Uterus (tissue), 2 donors: ENCODE results near the gene C3orf52.

ENCODE experiments used
- POLR2A ChIP-seq, 2 donors: fragments of 450-650 bp; IDR thresholded peaks; one replicate each; pipeline ENCODE4 v1.6.1; 2016; ENCODE audit warnings: antibody characterized with exemption in 2 of 2, mild to moderate bottlenecking in 1 of 2, moderate library complexity in 1 of 2
- TF ChIP-seq, protein P1 (sequence below), 4 experiments: fragments of 200-600 bp in 2 of 4; fragments of 450-650 bp in 2 of 4; sonication (generic) in 2 of 4; IDR thresholded peaks; one replicate each; pipeline ENCODE4 v1.5.1; 2016 to 2019; ENCODE audit warnings: antibody characterized with exemption in 4 of 4, mild to moderate bottlenecking in 2 of 4, moderate library complexity in 1 of 4

DNA sequence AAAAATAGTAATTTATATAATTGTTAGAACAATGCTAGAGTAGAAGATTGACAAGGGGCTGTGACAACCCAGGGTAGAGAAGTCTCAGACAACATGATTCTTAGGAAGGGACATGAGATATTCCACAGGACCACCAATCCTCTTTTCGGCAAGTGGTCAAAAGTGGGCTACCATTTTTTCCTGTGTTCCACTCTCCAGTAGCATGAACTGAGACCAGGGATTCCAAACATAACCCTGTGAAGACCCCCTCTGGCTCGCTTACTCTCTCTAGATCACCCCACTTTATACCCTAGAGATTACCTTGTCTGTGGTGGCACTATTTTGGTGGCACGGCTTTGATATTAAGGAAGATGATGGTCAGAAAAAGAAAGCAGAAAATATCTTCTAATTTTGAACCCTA lies 45.9 kb downstream of the C3orf52 start:
- no peak for TF ChIP-seq POLR2A (IDR thresholded peaks at IDR 0.05)
- TF ChIP-seq, protein P1, sequence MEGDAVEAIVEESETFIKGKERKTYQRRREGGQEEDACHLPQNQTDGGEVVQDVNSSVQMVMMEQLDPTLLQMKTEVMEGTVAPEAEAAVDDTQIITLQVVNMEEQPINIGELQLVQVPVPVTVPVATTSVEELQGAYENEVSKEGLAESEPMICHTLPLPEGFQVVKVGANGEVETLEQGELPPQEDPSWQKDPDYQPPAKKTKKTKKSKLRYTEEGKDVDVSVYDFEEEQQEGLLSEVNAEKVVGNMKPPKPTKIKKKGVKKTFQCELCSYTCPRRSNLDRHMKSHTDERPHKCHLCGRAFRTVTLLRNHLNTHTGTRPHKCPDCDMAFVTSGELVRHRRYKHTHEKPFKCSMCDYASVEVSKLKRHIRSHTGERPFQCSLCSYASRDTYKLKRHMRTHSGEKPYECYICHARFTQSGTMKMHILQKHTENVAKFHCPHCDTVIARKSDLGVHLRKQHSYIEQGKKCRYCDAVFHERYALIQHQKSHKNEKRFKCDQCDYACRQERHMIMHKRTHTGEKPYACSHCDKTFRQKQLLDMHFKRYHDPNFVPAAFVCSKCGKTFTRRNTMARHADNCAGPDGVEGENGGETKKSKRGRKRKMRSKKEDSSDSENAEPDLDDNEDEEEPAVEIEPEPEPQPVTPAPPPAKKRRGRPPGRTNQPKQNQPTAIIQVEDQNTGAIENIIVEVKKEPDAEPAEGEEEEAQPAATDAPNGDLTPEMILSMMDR (IDR thresholded peaks at IDR 0.05), result no peak
